ENCODE results near the gene FAM227A.
"Not testable (repeated sequence)": the region's sequence is repeated elsewhere in the genome, so short reads cannot be mapped to it uniquely, and the experiment has no call there.

Gene FAM227A

DNA sequence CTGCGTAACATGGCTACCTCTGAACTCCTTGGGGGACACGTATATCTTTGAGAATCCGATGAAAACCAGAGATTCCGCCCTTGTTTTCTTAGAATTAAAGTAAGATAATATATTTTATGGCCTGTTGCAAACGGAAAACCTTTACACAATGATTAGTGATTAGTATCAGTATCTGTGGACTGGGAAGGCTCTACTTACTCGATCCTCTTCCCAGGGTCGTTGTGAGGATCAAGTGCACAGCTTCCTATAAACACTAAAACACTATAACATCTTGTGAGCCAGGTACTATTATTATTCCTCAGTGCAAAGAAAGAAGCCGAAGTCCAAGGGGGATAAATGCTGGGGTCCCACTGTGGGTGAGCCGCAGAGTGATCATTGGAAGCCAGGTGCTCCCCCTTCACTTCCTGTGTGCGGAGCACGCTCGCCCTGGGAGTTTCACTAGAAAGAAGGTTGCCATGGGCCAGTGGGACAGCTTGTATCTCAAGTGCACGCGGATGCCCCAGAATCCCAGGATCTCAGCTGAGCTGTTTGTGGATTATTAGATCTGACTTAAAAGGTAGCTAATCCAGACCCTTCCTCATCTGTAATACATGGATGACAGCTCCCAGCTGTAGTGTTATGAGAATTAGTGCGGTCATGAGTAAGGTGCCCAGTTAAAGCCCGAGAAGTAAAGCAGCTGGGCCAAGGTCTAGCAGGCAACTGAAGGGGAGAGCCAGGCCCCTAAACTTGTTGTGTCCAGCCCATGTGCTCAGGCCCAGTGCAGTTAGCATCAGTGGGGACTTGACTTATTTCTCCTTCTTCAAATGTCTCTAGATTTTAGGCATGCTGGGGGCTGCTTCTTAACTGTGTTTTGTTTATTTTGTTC is 1.1 kb upstream of the FAM227A start:
- DNase-seq (ENCODE audit: low read depth), result no peak

GRCh38 chr22:38655519-38656255 is 505 bp downstream of the FAM227A start:
- no peak for DNase-seq (ENCODE audit: low read depth)

DNA sequence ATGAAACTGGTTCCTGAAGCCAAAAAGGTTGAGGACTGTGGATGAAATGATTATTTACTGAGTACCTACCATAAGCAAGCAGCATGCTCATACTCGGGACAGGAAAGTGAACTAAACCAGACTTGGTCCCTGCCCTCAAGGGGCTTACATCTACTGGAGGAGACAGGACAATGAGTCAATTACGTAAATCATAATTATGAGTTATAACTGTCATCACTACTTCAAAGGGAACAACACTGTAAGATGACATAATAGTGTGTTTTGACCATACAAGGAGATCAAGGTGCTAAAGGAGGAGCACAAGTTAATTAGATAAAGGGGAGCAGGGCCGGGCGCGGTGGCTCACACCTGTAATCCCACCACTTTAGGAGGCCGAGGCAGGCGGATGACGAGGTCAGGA is 2.5 kb downstream of the FAM227A start:
- DNase-seq (ENCODE audit: low read depth), result no peak

- no peak for DNase-seq (ENCODE audit: low read depth)
These were observed 3.3 kb downstream of the FAM227A start for GRCh38 chr22:38652859-38653258.

- DNase-seq (ENCODE audit: low read depth), result no peak
These were observed 6.2 kb downstream of the FAM227A start for GRCh38 chr22:38649841-38650522.

DNA sequence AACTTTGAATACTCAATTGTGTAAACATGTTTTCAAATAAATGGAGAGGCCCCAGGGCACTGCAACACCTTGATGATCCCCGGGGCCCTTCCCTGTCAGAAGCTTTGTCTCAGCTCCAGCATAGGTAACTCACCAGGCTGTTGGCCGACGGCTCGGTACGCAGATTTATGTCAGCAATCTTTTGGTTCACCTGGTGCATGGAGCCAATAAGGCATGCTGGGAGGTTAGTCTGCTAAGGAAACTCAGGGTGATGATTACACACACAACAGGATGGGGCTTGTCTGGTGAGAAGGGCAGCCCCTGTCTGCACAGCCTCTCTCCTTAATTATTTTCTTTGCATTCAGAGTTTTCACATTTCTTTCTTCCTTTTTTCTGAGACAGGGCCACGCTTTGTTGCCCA is 10.8 kb downstream of the FAM227A start:
- DNase-seq (ENCODE audit: low read depth), result no peak

- not testable (repeated sequence) for DNase-seq (ENCODE audit: low read depth)
These were observed 11.9 kb downstream of the FAM227A start for GRCh38 chr22:38644245-38644644.

- DNase-seq (ENCODE audit: low read depth), result no peak
These were observed 14.6 kb downstream of the FAM227A start for GRCh38 chr22:38641476-38642040.

DNA sequence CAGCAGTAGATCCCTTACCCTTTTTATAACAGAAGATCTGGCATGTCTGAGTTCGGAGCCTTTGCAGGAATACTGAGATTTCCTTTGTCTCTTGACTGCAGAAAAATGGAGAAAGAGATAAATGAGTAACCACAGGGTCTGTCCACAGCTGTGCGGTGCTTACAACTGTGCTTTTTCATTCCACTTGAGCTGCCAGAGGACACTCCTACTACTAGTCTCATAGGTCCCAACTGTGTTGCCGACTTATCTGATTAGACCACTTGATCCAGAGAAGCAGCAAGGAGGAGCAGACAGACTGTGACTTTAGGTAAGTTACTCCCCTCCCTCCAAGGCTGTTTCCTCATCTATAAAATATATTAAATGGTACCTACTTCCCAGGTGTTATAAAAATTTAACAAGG is 17.5 kb downstream of the FAM227A start:
- no peak for DNase-seq (ENCODE audit: low read depth)

DNA sequence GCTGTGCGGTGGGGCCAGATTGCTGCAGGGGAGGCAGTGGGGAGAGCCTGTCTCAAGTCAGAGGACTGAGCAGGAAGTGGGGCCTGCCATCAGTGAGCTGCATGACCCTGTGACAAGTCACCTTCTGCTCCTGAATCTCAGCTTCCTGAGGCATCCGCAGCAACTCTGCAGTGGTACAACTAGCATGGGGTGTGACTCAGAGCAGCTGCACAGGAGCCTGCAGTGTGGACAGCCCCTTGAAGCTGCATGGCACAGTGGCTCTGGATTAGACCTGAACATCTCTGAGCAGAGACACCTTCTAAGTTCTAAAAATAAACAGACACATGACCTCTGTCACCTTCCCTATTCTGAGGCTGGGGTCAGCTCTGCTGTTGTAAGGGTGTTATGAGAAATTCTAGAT is 18.0 kb downstream of the FAM227A start:
- no peak for DNase-seq (ENCODE audit: low read depth)

DNA sequence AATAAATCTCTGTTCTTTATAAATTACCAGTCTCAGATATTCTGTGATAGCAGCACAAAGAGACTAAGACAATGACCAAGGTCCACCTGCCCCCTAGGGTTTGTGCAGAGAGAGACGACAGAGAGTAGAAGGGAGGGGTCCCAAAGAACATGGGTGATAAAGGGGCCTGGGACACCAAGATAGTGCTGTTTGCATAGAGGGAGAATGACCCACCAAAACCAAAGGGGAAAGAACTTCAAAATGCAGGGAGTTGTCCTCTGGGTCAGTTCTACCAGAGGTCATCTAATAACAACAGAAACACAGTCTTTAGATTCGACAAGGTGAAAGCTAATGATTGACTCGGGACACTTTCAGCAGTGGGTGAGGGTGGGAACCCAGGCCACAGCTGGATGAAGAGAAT is 23.7 kb downstream of the FAM227A start:
- no peak for DNase-seq (ENCODE audit: low read depth)

- no peak for DNase-seq (ENCODE audit: low read depth)
These were observed 24.5 kb downstream of the FAM227A start for GRCh38 chr22:38631724-38632123.

GRCh38 chr22:38629108-38629507 is 27.1 kb downstream of the FAM227A start:
- no peak for DNase-seq (ENCODE audit: low read depth)

DNA sequence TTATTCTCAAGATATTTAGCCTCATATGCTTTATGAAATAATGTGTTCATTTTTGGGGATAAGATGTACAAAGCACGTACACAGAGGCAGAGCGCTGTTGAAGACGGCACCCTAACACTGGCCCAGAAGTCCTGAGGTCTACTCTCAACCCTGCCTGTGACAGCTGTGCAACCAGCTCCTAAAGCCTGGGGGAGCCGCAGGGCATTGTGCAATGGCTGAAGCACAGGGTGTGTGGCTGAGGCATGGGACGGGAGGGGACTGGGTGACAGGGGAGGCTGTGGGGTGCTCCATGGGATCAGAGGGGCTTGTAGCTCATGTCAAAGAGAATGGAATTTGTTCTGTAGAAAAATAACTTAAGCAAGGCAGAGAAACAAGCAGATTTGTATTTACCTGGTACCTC is 27.7 kb downstream of the FAM227A start:
- DNase-seq (ENCODE audit: low read depth), result no peak

- DNase-seq (ENCODE audit: low read depth), result no peak
These were observed 32.8 kb downstream of the FAM227A start for GRCh38 chr22:38623351-38623750.

DNA sequence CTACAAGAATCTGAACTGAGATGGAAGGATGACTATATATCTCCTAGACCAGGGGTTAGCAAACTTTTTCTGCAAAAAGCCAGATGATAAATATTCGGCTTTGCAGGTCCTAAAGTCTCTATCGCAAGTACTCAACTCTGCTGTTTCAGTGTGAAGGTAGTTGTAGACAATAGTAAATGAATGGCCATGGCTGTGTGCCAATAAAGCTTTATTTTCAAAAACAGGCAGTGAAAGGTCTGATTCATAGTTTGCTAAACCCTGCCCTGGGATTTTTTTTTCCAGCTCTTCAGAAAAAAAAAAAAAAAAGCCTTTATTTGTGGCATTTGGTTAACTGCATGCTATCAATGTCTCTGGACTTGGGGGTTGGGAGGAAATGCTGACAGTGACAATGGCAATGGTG is 37.5 kb downstream of the FAM227A start:
- DNase-seq (ENCODE audit: low read depth), result no peak

DNA sequence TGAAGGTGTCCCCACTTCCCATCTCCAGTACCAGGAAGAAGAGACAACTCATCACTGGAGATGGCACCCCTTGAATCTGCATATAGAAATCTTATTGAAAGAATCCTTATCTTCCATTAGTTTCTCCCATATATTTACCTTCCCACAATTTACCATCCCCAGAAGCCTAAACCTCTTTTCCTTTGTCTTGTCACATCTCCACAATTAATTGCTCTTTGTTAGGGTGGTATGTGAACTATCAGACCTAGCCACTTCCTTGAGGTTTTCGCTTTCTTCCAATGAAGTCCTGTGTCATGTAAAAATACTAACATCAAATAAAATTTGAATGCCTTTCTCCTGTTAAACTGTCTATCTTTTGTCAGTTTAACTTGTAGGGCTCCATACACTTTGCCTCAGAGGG is 37.9 kb downstream of the FAM227A start:
- no peak for DNase-seq (ENCODE audit: low read depth)

- not testable (repeated sequence) for DNase-seq (ENCODE audit: low read depth)
These were observed 41.2 kb downstream of the FAM227A start for GRCh38 chr22:38615064-38615405.

DNA sequence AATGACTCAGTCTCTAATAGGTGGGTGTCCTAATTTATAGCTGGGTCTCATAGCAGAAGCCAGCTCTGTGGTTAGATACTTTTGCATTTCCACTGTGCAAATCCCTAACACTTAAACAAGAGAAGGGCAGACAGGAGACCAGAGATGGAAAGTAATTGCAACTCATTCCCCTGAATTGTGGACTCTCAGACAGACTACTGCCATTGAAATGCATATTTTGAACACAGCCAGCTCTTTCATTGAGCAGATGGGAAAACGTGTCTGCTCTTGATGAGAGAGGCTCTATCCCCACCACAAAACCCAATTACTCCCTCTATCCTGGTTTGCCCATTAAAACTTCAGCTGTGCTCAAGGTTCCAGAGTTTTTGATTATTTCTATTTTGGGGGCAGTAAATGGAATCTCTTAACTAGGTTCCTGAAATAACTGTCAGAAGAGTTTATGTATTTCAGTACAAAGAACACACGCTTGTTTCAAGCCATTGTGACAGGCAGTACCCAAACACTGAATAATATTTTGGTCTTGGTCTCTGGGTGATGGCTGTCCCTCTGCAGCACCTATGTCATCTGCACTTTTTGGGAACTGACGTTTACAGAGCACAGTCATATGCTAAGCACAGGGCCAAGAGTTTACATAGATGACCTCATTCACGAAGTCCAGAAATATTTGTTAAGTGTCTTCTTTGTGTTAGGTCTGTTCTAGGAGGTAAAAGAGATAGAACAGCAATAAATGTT is 41.7 kb downstream of the FAM227A start:
- DNase-seq (ENCODE audit: low read depth), result no peak

DNA sequence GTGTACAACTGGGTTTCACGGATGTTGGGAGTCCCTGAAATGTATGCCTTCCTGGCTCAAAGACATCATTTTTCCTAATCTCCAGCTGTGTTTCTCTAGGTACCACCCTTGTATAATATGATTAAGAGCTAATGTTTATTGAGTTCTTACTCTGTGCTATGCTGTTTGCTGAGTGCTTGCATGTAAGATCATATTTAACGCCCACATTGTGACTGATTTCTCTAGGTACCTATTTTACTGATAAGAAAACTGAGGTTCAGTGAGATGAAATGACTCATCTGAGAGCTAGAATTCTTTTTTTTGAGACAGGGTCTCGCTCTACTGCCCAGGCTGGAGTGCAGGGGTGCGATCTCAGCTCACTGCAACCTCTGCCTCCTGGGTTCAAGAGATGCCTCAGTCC is 42.6 kb downstream of the FAM227A start:
- DNase-seq (ENCODE audit: low read depth), result no peak

DNA sequence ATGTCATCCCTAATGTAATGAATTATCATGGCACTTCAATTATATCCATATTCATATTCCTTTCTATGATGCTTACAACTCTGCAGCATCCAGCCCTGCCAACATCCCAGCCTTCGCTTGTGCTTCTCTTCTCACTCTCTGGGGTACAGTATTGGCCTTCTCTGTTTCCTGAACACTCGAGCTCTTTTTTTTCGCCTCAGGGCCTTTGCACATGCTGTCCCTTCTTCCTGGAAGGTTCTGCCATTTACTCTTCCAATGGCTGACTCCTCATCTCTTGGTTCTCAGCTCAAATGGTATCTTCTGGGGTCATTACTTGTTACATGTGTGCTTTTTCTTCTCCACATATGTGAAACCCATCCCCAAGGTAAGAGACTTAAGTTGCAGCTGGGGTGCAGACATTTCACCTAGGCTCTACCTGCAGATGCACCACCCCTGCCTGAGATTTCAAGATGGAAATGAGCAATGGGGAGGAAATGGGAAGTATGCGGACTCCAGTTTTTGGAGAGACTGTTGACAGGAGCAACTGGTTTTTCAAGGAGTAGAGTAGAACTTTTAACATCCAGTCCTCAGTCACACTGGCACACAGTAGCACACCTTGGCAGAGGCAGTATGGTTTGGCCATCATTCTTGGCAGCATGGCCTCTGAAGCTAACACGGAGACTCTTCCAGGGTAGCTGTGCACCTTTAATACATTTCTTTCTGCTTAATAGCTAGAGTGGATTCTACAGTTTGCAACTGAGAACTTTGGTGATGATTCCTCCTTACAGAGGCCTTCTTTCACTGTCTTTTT is 43.8 kb downstream of the FAM227A start:
- no peak for DNase-seq (ENCODE audit: low read depth)

Measured in T follicular helper cell (primary cell).